IMR-90 (cell line): ENCODE data around the gene FOXP1.

ENCODE experiments used
- BHLHE40 ChIP-seq: fragments of 150-350 bp; IDR thresholded peaks from 2 replicates; pipeline ENCODE4 v1.6.1; 2016; ENCODE audit warnings: mild to moderate bottlenecking, low read depth, low read length
- CEBPB ChIP-seq: IDR thresholded peaks from 2 replicates; pipeline ENCODE4 v1.6.1; 2012; ENCODE audit warnings: low read depth, low read length, improper control_type of control experiment
- FOS ChIP-seq: fragments of 150-350 bp; IDR thresholded peaks from 2 replicates; pipeline ENCODE4 v1.6.1; 2016; ENCODE audit warnings: low read depth, low read length
- MXI1 ChIP-seq: IDR thresholded peaks from 2 replicates; pipeline ENCODE4 v1.6.1; 2012; ENCODE audit warnings: low read depth, mild to moderate bottlenecking, low read length, moderate library complexity, borderline replicate concordance
- NFE2L2 ChIP-seq: fragments of 150-350 bp; IDR thresholded peaks from 2 replicates; pipeline ENCODE4 v1.6.1; 2016; ENCODE audit warnings: low read depth, mild to moderate bottlenecking, low read length
- POLR2A ChIP-seq: IDR thresholded peaks from 2 replicates; pipeline ENCODE4 v1.6.1; 2012; ENCODE audit warnings: mild to moderate bottlenecking, low read depth, low read length
- RAD21 ChIP-seq: IDR thresholded peaks from 2 replicates; pipeline ENCODE4 v1.6.1; 2012; ENCODE audit warnings: low read length, improper control_type of control experiment
- RCOR1 ChIP-seq: IDR thresholded peaks from 2 replicates; pipeline ENCODE4 v1.6.1; 2012; ENCODE audit warnings: mild to moderate bottlenecking, low read length, improper control_type of control experiment; ENCODE audit not compliant: insufficient replicate concordance
- RFX5 ChIP-seq: IDR thresholded peaks from 2 replicates; pipeline ENCODE4 v1.8.0; 2012; ENCODE audit warnings: low read depth, mild to moderate bottlenecking, low read length, moderate library complexity
- SMC3 ChIP-seq: fragments of 150-350 bp; IDR thresholded peaks from 2 replicates; pipeline ENCODE4 v1.6.1; 2016; ENCODE audit warnings: low read depth, mild to moderate bottlenecking, antibody characterized with exemption, low read length, moderate library complexity
- TF ChIP-seq, protein P1 (sequence below): fragments of 150-350 bp; IDR thresholded peaks from 2 replicates; pipeline ENCODE4 v1.6.1; 2016; ENCODE audit warnings: low read depth, mild to moderate bottlenecking, low read length, moderate library complexity, borderline replicate concordance
- TF ChIP-seq, protein P2 (sequence below): conservative IDR thresholded peaks from 2 replicates; pipeline ENCODE4 v1.5.1; 2012; ENCODE audit warnings: mild to moderate bottlenecking, low read depth, low read length, improper control_type of control experiment
- TF ChIP-seq, protein P3 (sequence below): fragments of 150-350 bp; IDR thresholded peaks from 2 replicates; pipeline ENCODE4 v1.6.1; 2017; ENCODE audit warnings: mild to moderate bottlenecking, antibody characterized with exemption, low read length, low read depth

DNA sequence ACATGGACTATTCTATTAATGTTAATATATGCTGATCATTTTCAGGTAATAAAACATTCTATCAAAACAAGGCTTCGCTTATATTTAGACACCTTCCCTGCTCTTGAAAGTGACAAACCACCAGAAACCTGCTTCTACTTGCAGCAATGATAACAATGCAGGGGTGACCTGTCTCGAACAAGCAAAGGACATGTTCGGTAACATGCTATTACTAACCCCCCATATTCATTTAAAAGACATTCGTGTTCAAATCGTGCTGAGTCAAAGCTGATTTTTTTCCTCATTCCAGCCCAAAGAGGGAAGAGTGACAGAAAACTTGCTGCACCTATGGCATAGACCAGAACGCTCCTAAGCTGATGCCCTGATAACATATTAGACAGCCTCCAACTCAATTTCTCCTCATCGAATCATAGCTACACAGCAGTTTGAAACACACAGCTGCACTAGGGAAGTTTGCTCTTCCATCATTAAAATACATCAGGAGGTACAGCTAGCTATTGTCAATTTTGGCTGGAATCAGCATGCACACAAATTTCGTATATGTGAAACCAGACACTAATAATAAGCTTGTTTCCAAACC lies 341.5 kb downstream of the FOXP1 start:
- TF ChIP-seq, protein P1, sequence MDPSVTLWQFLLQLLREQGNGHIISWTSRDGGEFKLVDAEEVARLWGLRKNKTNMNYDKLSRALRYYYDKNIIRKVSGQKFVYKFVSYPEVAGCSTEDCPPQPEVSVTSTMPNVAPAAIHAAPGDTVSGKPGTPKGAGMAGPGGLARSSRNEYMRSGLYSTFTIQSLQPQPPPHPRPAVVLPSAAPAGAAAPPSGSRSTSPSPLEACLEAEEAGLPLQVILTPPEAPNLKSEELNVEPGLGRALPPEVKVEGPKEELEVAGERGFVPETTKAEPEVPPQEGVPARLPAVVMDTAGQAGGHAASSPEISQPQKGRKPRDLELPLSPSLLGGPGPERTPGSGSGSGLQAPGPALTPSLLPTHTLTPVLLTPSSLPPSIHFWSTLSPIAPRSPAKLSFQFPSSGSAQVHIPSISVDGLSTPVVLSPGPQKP = no peak
- TF ChIP-seq, protein P2, sequence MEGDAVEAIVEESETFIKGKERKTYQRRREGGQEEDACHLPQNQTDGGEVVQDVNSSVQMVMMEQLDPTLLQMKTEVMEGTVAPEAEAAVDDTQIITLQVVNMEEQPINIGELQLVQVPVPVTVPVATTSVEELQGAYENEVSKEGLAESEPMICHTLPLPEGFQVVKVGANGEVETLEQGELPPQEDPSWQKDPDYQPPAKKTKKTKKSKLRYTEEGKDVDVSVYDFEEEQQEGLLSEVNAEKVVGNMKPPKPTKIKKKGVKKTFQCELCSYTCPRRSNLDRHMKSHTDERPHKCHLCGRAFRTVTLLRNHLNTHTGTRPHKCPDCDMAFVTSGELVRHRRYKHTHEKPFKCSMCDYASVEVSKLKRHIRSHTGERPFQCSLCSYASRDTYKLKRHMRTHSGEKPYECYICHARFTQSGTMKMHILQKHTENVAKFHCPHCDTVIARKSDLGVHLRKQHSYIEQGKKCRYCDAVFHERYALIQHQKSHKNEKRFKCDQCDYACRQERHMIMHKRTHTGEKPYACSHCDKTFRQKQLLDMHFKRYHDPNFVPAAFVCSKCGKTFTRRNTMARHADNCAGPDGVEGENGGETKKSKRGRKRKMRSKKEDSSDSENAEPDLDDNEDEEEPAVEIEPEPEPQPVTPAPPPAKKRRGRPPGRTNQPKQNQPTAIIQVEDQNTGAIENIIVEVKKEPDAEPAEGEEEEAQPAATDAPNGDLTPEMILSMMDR = no peak
- TF ChIP-seq RAD21 = no peak
- no peak for TF ChIP-seq CEBPB
- no peak for TF ChIP-seq RFX5
- TF ChIP-seq, protein P3, sequence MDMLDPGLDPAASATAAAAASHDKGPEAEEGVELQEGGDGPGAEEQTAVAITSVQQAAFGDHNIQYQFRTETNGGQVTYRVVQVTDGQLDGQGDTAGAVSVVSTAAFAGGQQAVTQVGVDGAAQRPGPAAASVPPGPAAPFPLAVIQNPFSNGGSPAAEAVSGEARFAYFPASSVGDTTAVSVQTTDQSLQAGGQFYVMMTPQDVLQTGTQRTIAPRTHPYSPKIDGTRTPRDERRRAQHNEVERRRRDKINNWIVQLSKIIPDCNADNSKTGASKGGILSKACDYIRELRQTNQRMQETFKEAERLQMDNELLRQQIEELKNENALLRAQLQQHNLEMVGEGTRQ = no peak
- no peak for TF ChIP-seq RCOR1
- no peak for TF ChIP-seq NFE2L2
- no peak for TF ChIP-seq POLR2A
- TF ChIP-seq MXI1 = no peak
- TF ChIP-seq SMC3 = no peak
- no peak for TF ChIP-seq BHLHE40
- no peak for TF ChIP-seq FOS
